Liver (tissue), 9 donors: ENCODE results near the gene APEX1. TPM values are rescaled to one million over a fixed set of nuclear protein-coding genes. Genes with fewer than 3 reads are reported as not detected.

ENCODE experiments used
- DNase-seq: peaks from one replicate; pipeline ENCODE4 v3.0.0-alpha.2; 2017; ENCODE audit warnings: low spot score
- H3K27ac ChIP-seq, 2 donors: one replicate each; pipeline ENCODE4 v1.7.0; 2013; ENCODE audit warnings: inconsistent platforms in 2 of 2, low read length in 2 of 2, control low read depth in 1 of 2, low read depth in 1 of 2, mild to moderate bottlenecking in 1 of 2
- H3K27me3 ChIP-seq, 4 donors: one replicate each; pipeline versions ENCODE4 v1.6.1 to v1.7.0; 2013; ENCODE audit warnings: low read length in 3 of 4, inconsistent platforms in 1 of 4, mild to moderate bottlenecking in 1 of 4, moderate library complexity in 1 of 4; ENCODE audit not compliant: control insufficient read depth in 4 of 4, insufficient read depth in 4 of 4
- H3K36me3 ChIP-seq, 4 donors: one replicate each; pipeline versions ENCODE4 v1.6.1 to v1.7.0; 2013; ENCODE audit warnings: low read length in 3 of 4, mild to moderate bottlenecking in 3 of 4, low read depth in 1 of 4, moderate library complexity in 1 of 4; ENCODE audit not compliant: control insufficient read depth in 4 of 4, insufficient read depth in 3 of 4
- H3K4me1 ChIP-seq, 4 donors: one replicate each; pipeline versions ENCODE4 v1.6.1 to v1.7.0; 2013; ENCODE audit warnings: low read length in 3 of 4, mild to moderate bottlenecking in 3 of 4, moderate library complexity in 1 of 4; ENCODE audit not compliant: control insufficient read depth in 4 of 4, insufficient read depth in 4 of 4
- H3K4me3 ChIP-seq, 3 donors: one replicate each; pipeline versions ENCODE4 v1.6.1 to v1.7.0; 2013; ENCODE audit warnings: low read length in 3 of 3, control low read depth in 1 of 3, low read depth in 1 of 3, mild to moderate bottlenecking in 1 of 3
- H3K9ac ChIP-seq, 2 donors: one replicate each; pipeline ENCODE4 v1.7.0; 2013; ENCODE audit warnings: low read length in 2 of 2, mild to moderate bottlenecking in 2 of 2, moderate library complexity in 2 of 2, control low read depth in 1 of 2, low read depth in 1 of 2
- H3K9me3 ChIP-seq, 4 donors: one replicate each; pipeline versions ENCODE4 v1.6.1 to v1.7.0; 2013; ENCODE audit warnings: low read length in 3 of 4; ENCODE audit not compliant: control insufficient read depth in 4 of 4
- CTCF ChIP-seq: fragments of 150-350 bp; IDR thresholded peaks from 2 replicates; pipeline ENCODE4 v1.5.1; 2017; ENCODE audit warnings: improper control_type of control experiment, low read depth, low read length; ENCODE audit not compliant: missing input control
- FOXA2 ChIP-seq: IDR thresholded peaks from 2 replicates; pipeline ENCODE4 v1.6.1; 2016; ENCODE audit warnings: antibody characterized with exemption
- JUND ChIP-seq, 2 donors: IDR thresholded peaks; 2 replicates each; pipeline ENCODE4 v1.6.1; 2016; ENCODE audit warnings: antibody characterized with exemption in 2 of 2
- MAX ChIP-seq: IDR thresholded peaks from 2 replicates; pipeline ENCODE4 v1.6.1; 2016; ENCODE audit warnings: antibody characterized with exemption
- RAD21 ChIP-seq, 2 donors: IDR thresholded peaks; 2 replicates each; pipeline ENCODE4 v1.6.1; 2016; ENCODE audit warnings: antibody characterized with exemption in 2 of 2, mild to moderate bottlenecking in 2 of 2
- REST ChIP-seq: IDR thresholded peaks from 2 replicates; pipeline ENCODE4 v1.6.1; 2016; ENCODE audit warnings: antibody characterized with exemption, mild to moderate bottlenecking
- RXRA ChIP-seq, 2 donors: IDR thresholded peaks; 2 replicates each; pipeline ENCODE4 v1.6.1; 2017 to 2018; ENCODE audit warnings: antibody characterized with exemption in 2 of 2, mild to moderate bottlenecking in 1 of 2
- SP1 ChIP-seq: IDR thresholded peaks from 2 replicates; pipeline ENCODE4 v1.6.1; 2018; ENCODE audit warnings: antibody characterized with exemption, mild to moderate bottlenecking
- YY1 ChIP-seq: IDR thresholded peaks from 2 replicates; pipeline ENCODE4 v1.6.1; 2016; ENCODE audit warnings: antibody characterized with exemption, mild to moderate bottlenecking
- ZBTB33 ChIP-seq: IDR thresholded peaks from 2 replicates; pipeline ENCODE4 v1.6.1; 2016; ENCODE audit warnings: antibody characterized with exemption
- WGBS: extraction: QIAGEN DNeasy Blood & Tissue Kit; methylation state at CpG from one replicate; pipeline ENCODE4 v1.1.7; 2013; 5-methylcytosine and 5-hydroxymethylcytosine counted together
- polyA plus RNA-seq, 2 donors: library from polyadenylated mRNA; stranded (reverse) in 1 of 2; unstranded in 1 of 2; fragments of 200-250 nt in 1 of 2; fragments of >200 nt in 1 of 2; fragmentation: Nextera tagmentation in 1 of 2; extraction: Ambion mirVana in 1 of 2; gene quantifications; one replicate each; pipeline versions ENCODE4 v1.2.1 to v1.2.3, GENCODE V29; 2013 to 2015
- total RNA-seq, 2 donors: library from RNA; depleted of rRNA; stranded (reverse); fragments of >200 nt; gene quantifications; one replicate each; pipeline ENCODE4 v1.2.3, GENCODE V29; 2014
- donor health status: healthy.
- donor health status: healthy.
- donor health status: healthy.
- donor health status: healthy.
- donor health status: healthy.

APEX1 gene
- total and polyA plus RNA-seq, 4 donors = 32.4 to 64.5 (median 46.7) TPM

- Histone ChIP-seq H3K27ac (no peak overlapping the region), H3K36me3 (no peaks in the 10 kb centered on the region)
These were observed 35.6 kb upstream of the APEX1 start for GRCh38 chr14:20419419-20419818.

GRCh38 chr14:20421267-20421666, 33.8 kb upstream of the APEX1 start:
- Histone ChIP-seq H3K27ac (no peak overlapping the region), H3K27me3 (no peaks in the 10 kb centered on the region), H3K4me1 (no peaks in the 10 kb centered on the region), H3K9me3 (no peaks in the 10 kb centered on the region), H3K4me3 (no peak overlapping the region), H3K9ac (no peak overlapping the region), H3K36me3 (no peaks in the 10 kb centered on the region)
- 61% methylated on average over 2 of the region's 2 CpGs for WGBS
- no peak for DNase-seq
- TF ChIP-seq ZBTB33 = no peak
- TF ChIP-seq CTCF = no peak
- no peak for TF ChIP-seq RXRA (IDR thresholded peaks at IDR 0.05)
- TF ChIP-seq REST = no peak
- TF ChIP-seq SP1 = no peak
- TF ChIP-seq MAX = no peak
- no peak for TF ChIP-seq FOXA2
- TF ChIP-seq RAD21 (IDR thresholded peaks at IDR 0.05) = no peak

More at GRCh38 chr14:20419419-20419818, 35.6 kb upstream of the APEX1 start:
- WGBS = 68% methylated on average over 1 of the region's 1 CpG
- TF ChIP-seq JUND (IDR thresholded peaks at IDR 0.05) = no peak
- no peak for TF ChIP-seq YY1
- no peak for TF ChIP-seq REST
- no peak for TF ChIP-seq CTCF
- H3K27me3 ChIP-seq = no peaks in the 10 kb centered on the region
- H3K4me1 ChIP-seq = no peaks in the 10 kb centered on the region
- DNase-seq = no peak
- H3K9ac ChIP-seq = no peak overlapping the region
- H3K9me3 ChIP-seq = no peaks in the 10 kb centered on the region
- no peak overlapping the region for H3K4me3 ChIP-seq
